NB4 (cell line): ENCODE measurements around the gene CNTNAP2.

Experiments used
- POLR2A ChIP-seq: IDR thresholded peaks from 2 replicates; pipeline ENCODE4 v1.6.1; 2011; ENCODE audit warnings: mild to moderate bottlenecking; ENCODE audit not compliant: insufficient read length; ENCODE audit errors: extremely low read depth
- TF ChIP-seq, protein P1 (sequence below): IDR thresholded peaks from one replicate; pipeline ENCODE4 v1.5.1; 2012; ENCODE audit warnings: low read depth, low read length

DNA sequence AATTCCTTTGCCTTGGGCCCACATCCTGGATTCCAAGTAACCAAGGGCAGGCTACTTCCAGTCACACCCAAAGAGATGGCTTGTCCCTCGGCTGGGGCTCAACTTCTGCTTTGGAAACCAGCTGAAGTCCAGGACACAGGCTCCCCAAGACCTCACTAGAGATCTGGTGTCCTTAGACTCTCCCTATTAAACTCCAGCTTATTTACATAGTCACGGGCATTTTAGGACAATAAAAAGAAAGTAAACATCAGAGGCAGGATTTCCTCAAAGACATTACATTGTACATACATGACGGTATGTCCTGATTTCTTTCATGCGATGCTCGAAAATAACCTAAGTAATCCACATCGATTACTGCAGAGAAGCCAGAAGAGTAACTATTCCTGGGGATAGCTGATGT, 2012.4 kb downstream of the CNTNAP2 start:
- TF ChIP-seq POLR2A = no peak
- TF ChIP-seq, protein P1, sequence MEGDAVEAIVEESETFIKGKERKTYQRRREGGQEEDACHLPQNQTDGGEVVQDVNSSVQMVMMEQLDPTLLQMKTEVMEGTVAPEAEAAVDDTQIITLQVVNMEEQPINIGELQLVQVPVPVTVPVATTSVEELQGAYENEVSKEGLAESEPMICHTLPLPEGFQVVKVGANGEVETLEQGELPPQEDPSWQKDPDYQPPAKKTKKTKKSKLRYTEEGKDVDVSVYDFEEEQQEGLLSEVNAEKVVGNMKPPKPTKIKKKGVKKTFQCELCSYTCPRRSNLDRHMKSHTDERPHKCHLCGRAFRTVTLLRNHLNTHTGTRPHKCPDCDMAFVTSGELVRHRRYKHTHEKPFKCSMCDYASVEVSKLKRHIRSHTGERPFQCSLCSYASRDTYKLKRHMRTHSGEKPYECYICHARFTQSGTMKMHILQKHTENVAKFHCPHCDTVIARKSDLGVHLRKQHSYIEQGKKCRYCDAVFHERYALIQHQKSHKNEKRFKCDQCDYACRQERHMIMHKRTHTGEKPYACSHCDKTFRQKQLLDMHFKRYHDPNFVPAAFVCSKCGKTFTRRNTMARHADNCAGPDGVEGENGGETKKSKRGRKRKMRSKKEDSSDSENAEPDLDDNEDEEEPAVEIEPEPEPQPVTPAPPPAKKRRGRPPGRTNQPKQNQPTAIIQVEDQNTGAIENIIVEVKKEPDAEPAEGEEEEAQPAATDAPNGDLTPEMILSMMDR = no peak
